K562 (cell line): Measurements from ENCODE around the gene HSPA1B. TPM values are rescaled to one million over a fixed set of nuclear protein-coding genes. Genes with fewer than 3 reads are reported as not detected.

ENCODE experiments used
- ATAC-seq: fragments of 200-7000 bp; cut with Tn5 transposase; 3 replicates; pipeline ENCODE4 v1.9.1; 2020; ENCODE audit warnings: moderate library complexity
- BruUV-seq: library from RNA; stranded (reverse); fragments of 400-500 nt; replicated peaks from 2 replicates; lab custom pipeline; 2021; lab: Mats Ljungman, UMichigan
- CTCF ChIA-PET: fragments of 300-600 bp; formaldehyde crosslinking; extraction: SDS; loops from one replicate; lab custom pipeline; 2021; ENCODE audit warnings: low intra/inter-chr PET ratio; lab: Yijun Ruan, JAX
- POLR2A ChIA-PET: fragments of 300-600, 350-650 bp; sonication (Branson Sonifier 250); formaldehyde crosslinking; extraction: SDS; loops from one replicate; lab custom pipeline; 2021; ENCODE audit warnings: antibody characterized with exemption, inconsistent platforms; lab: Yijun Ruan, JAX
- DNase-seq, 4 experiments: peaks; one replicate each; pipeline versions ENCODE4 v3.0.0 to v3.0.0-alpha.2; 2011 to 2018; ENCODE audit warnings: low spot score in 3 of 4, mixed read lengths in 3 of 4; ENCODE audit errors: extremely low read depth in 1 of 4
- FAIRE-seq: peaks from 2 replicates; lab custom pipeline; 2011; peaks lifted over from hg19 to GRCh38; lab: Jason Lieb, UNC
- H2AFZ ChIP-seq: 2 replicates; pipeline ENCODE4 v1.6.0; 2011; ENCODE audit warnings: low read depth, low read length, control low read depth, inconsistent platforms
- H3K27ac ChIP-seq: fragments of 200-600 bp; 3 replicates; pipeline ENCODE4 v1.8.0; 2011; ENCODE audit warnings: low read depth, mild to moderate bottlenecking, control low read depth, inconsistent platforms, low read length, moderate library complexity, mixed read lengths; ENCODE audit errors: extremely low read depth
- H3K27me3 ChIP-seq, 2 experiments: fragments of 300-600 bp in 1 of 2; 2 replicates in 1 of 2; 3 replicates in 1 of 2; pipeline versions ENCODE4 v1.6.0 to v1.8.0; 2011; ENCODE audit warnings: inconsistent platforms in 2 of 2, low read length in 2 of 2, mild to moderate bottlenecking in 1 of 2, mixed read lengths in 1 of 2, moderate library complexity in 1 of 2; ENCODE audit not compliant: control insufficient read depth in 2 of 2, insufficient read depth in 2 of 2
- H3K36me3 ChIP-seq: fragments of 300-600 bp; 3 replicates; pipeline ENCODE4 v1.8.0; 2011; ENCODE audit warnings: mild to moderate bottlenecking, low read length, inconsistent platforms; ENCODE audit not compliant: control insufficient read depth, insufficient read depth
- H3K4me1 ChIP-seq, 2 experiments: fragments of 200-600 bp in 1 of 2; replicated peaks in 1 of 2; 2 replicates in 1 of 2; 3 replicates in 1 of 2; pipeline versions ENCODE4 v1.5.1 to v1.8.0; 2011; ENCODE audit warnings: inconsistent platforms in 2 of 2, low read length in 2 of 2, mild to moderate bottlenecking in 1 of 2, mixed read lengths in 1 of 2, moderate library complexity in 1 of 2; ENCODE audit not compliant: control insufficient read depth in 2 of 2, insufficient read depth in 2 of 2
- H3K4me2 ChIP-seq: 2 replicates; pipeline ENCODE4 v1.6.1; 2011; ENCODE audit warnings: low read length, control low read depth, inconsistent platforms, mixed read lengths; ENCODE audit not compliant: insufficient read depth
- H3K4me3 ChIP-seq: fragments of 200-600 bp; sonication (generic), shearing (Covaris generic); 2 replicates; pipeline ENCODE4 v1.5.1; 2016; ENCODE audit warnings: control low read depth, inconsistent platforms
- H3K79me2 ChIP-seq: fragments of 200-600 bp; 3 replicates; pipeline ENCODE4 v1.8.0; 2011; ENCODE audit warnings: low read length, inconsistent platforms; ENCODE audit not compliant: control insufficient read depth, insufficient read depth
- H3K9ac ChIP-seq, 2 experiments: 2 replicates each; pipeline versions ENCODE4 v1.6.0 to v1.6.1; 2011; ENCODE audit warnings: low read depth in 2 of 2, low read length in 2 of 2, control low read depth in 1 of 2, inconsistent platforms in 1 of 2, mild to moderate bottlenecking in 1 of 2, mixed read lengths in 1 of 2; ENCODE audit not compliant: insufficient read depth in 1 of 2
- H3K9me1 ChIP-seq: one replicate; pipeline ENCODE4 v1.6.0; 2011; ENCODE audit warnings: inconsistent platforms, mild to moderate bottlenecking, low read length, moderate library complexity; ENCODE audit not compliant: control insufficient read depth, insufficient read depth
- H3K9me3 ChIP-seq: replicated peaks from 2 replicates; pipeline ENCODE4 v1.5.1; 2011; ENCODE audit warnings: low read depth, low read length, inconsistent platforms; ENCODE audit not compliant: control insufficient read depth, insufficient read depth
- H4K20me1 ChIP-seq: replicated peaks from 2 replicates; pipeline ENCODE4 v1.6.1; 2011; ENCODE audit warnings: low read length, inconsistent platforms, mixed read lengths; ENCODE audit not compliant: control insufficient read depth, insufficient read depth
- ELF4 ChIP-seq: fragments of 450-650 bp; formaldehyde crosslinking; IDR thresholded peaks from 2 replicates; pipeline ENCODE4 v1.4.0; 2022; ENCODE audit warnings: missing genetic modification characterization
- ETS2 ChIP-seq: IDR thresholded peaks from 2 replicates; pipeline ENCODE4 v1.6.1; 2016; ENCODE audit warnings: borderline replicate concordance, missing genetic modification characterization, mild to moderate bottlenecking, moderate library complexity, missing compliant biosample characterization; ENCODE audit not compliant: poor library complexity, severe bottlenecking
- FOXJ3 ChIP-seq: sonication (generic); formaldehyde crosslinking; IDR thresholded peaks from 2 replicates; pipeline ENCODE4 v1.4.0; 2020; ENCODE audit warnings: mild to moderate bottlenecking, missing genetic modification reagents
- KLF1 ChIP-seq: fragments of 450-650 bp; IDR thresholded peaks from 2 replicates; pipeline ENCODE4 v1.6.1; 2016; ENCODE audit warnings: missing genetic modification characterization, missing compliant biosample characterization
- MCM5 ChIP-seq: fragments of 450-650 bp; IDR thresholded peaks from 2 replicates; pipeline ENCODE4 v1.6.1; 2016; ENCODE audit warnings: low read depth
- NR4A1 ChIP-seq, 2 experiments: fragments of 250-450 bp in 1 of 2; fragments of 450-650 bp in 1 of 2; sonication (Bioruptor Pico) in 1 of 2; IDR thresholded peaks; 2 replicates each; pipeline versions ENCODE4 v1.4.0 to v1.6.1; 2016 to 2020; ENCODE audit warnings: mild to moderate bottlenecking in 2 of 2, missing compliant biosample characterization in 1 of 2, missing genetic modification characterization in 1 of 2, moderate library complexity in 1 of 2
- POLR3G ChIP-seq: IDR thresholded peaks from 2 replicates; pipeline ENCODE4 v1.6.1; 2011; ENCODE audit not compliant: insufficient read length, insufficient replicate concordance; ENCODE audit errors: extremely low read depth
- RBM17 ChIP-seq: fragments of 200-400 bp; formaldehyde crosslinking; IDR thresholded peaks from 2 replicates; pipeline ENCODE4 v1.6.1; 2017; ENCODE audit warnings: low read depth, mild to moderate bottlenecking, low read length, borderline replicate concordance
- TAF7 ChIP-seq: fragments of 450-650 bp; IDR thresholded peaks from 2 replicates; pipeline ENCODE4 v1.6.1; 2016; ENCODE audit warnings: missing genetic modification characterization, missing compliant biosample characterization
- ZNF12 ChIP-seq: sonication (generic); formaldehyde crosslinking; IDR thresholded peaks from 2 replicates; pipeline ENCODE4 v1.4.0; 2020; ENCODE audit warnings: mild to moderate bottlenecking, missing genetic modification reagents
- ZNF583 ChIP-seq: fragments of 250-450 bp; sonication (Bioruptor Pico); IDR thresholded peaks from 2 replicates; pipeline ENCODE4 v1.4.0; 2020
- ZNF584 ChIP-seq: fragments of 200-800 bp; sonication (Bioruptor generic); IDR thresholded peaks from 2 replicates; pipeline ENCODE4 v1.6.1; 2016; ENCODE audit warnings: low read depth, mild to moderate bottlenecking, missing genetic modification characterization, missing compliant biosample characterization
- WGBS: fragments of 100-300 bp; shearing (Covaris generic); methylation state at CpG from one replicate; pipeline ENCODE4 v1.1.6; 2016; ENCODE audit warnings: low coverage, mixed read lengths; ENCODE audit not compliant: insufficient coverage; ENCODE audit errors: missing lambda C conversion rate; 5-methylcytosine and 5-hydroxymethylcytosine counted together
- in situ Hi-C: fragments of 300-500 bp; cut with MboI; formaldehyde crosslinking; loops from 4 replicates; pipeline ENCODE4 v1.15.0; 2018; ENCODE audit warnings: inconsistent platforms, mixed read lengths
- intact Hi-C: fragments of 100-400 bp; cut with micrococcal nuclease; formaldehyde crosslinking; loops from 2 replicates; pipeline ENCODE4 v1.14.2; 2022
- polyA plus RNA-seq, 8 experiments: library from polyadenylated mRNA; depleted of rRNA in 4 of 8; stranded (reverse) in 5 of 8; unstranded in 3 of 8; fragments of >200 nt; fragmentation: Nextera tagmentation in 2 of 8; fragmentation: Illumina TruSeq in 1 of 8; extraction: Ambion mirVana in 2 of 8; extraction: Trizol in 1 of 8; gene quantifications; 2 replicates each; pipeline versions ENCODE4 v1.2.1 to v1.2.3, GENCODE V29; 2011 to 2014; ENCODE audit warnings: inconsistent platforms in 1 of 8, missing spikeins in 1 of 8
- total RNA-seq, 7 experiments: library from RNA; depleted of rRNA in 6 of 7; stranded (reverse); fragments of >200 nt in 6 of 7; fragmentation: Illumina TruSeq in 2 of 7; extraction: Trizol in 2 of 7; gene quantifications; 2 replicates each; pipeline versions ENCODE4 v1.2.1 to v1.2.3, GENCODE V29; 2011 to 2021; ENCODE audit warnings: low replicate concordance in 1 of 7
- TF ChIP-seq, protein P1 (sequence below), 3 experiments: IDR thresholded peaks in 2 of 3; conservative IDR thresholded peaks in 1 of 3; 2 replicates each; pipeline ENCODE4 v1.5.1; 2011 to 2012; ENCODE audit warnings: low read length in 3 of 3, mild to moderate bottlenecking in 3 of 3, control low read depth in 2 of 3, improper control_type of control experiment in 1 of 3, inconsistent platforms in 1 of 3, low read depth in 1 of 3, mixed read lengths in 1 of 3, moderate library complexity in 1 of 3; ENCODE audit not compliant: insufficient read depth in 2 of 3
- TF ChIP-seq, protein P2 (sequence below): sonication (generic); formaldehyde crosslinking; IDR thresholded peaks from 2 replicates; pipeline ENCODE4 v1.8.1; 2023; ENCODE audit warnings: missing genetic modification reagents, mild to moderate bottlenecking, borderline replicate concordance
- TF ChIP-seq, protein P3 (sequence below): sonication (generic); formaldehyde crosslinking; IDR thresholded peaks from 2 replicates; pipeline ENCODE4 v1.8.1; 2023; ENCODE audit warnings: mild to moderate bottlenecking, missing genetic modification reagents

HSPA1B gene
- total and polyA plus RNA-seq, 9 of the 15 experiments (the other 6 are each of a cell fraction or from before 2014, with no cell fraction given) = 0.27 to 227 (median 51.2) TPM

DNA sequence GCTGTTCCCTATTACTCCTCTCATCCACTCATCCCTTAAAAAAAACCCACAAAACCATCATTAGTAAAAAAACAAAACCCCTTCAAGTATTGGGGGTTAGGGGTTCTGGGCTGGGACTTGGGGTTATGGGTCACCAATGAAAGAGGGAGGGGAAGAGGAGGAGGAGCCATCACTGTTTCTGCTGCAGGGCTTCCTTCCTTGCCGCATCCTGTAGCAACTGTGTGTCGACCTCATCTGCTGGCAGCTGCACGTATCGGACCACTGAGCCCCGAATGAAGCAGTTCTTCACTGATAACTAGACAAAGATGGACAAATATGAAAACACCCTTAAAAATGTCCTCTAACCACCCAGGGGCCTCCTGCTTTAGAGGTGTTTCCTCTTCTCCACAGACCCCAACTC is 29.9 kb upstream of the HSPA1B start:
- FAIRE-seq = no peak
- H3K27me3 ChIP-seq = no peaks in the 10 kb centered on the region
- intact Hi-C loops = no loop called here
- peaks cover 40% of the 10 kb centered on the region for H3K79me2 ChIP-seq
- POLR2A ChIA-PET = interaction anchor here (0.6 to 4.3 kb wide), 9 partner anchors 9 to 238 kb away, joined by 3 to 58 read pairs (median 5); partner anchors contain the start of genes HSPA1A, HSPA1B, HSPA1L and LSM2
- no peak overlapping the region for H3K4me3 ChIP-seq
- H3K36me3 ChIP-seq = peaks cover 60% of the 10 kb centered on the region
- in situ Hi-C loops = no loop called here
- no peak overlapping the region for H3K27ac ChIP-seq
- no peak overlapping the region for H2AFZ ChIP-seq
- no peak for TF ChIP-seq ZNF583 (CRISPR knock-in tag)
- no peak for TF ChIP-seq ETS2
- no peak for TF ChIP-seq KLF1 (tag)
- TF ChIP-seq MCM5 = no peak
- TF ChIP-seq, protein P1, sequence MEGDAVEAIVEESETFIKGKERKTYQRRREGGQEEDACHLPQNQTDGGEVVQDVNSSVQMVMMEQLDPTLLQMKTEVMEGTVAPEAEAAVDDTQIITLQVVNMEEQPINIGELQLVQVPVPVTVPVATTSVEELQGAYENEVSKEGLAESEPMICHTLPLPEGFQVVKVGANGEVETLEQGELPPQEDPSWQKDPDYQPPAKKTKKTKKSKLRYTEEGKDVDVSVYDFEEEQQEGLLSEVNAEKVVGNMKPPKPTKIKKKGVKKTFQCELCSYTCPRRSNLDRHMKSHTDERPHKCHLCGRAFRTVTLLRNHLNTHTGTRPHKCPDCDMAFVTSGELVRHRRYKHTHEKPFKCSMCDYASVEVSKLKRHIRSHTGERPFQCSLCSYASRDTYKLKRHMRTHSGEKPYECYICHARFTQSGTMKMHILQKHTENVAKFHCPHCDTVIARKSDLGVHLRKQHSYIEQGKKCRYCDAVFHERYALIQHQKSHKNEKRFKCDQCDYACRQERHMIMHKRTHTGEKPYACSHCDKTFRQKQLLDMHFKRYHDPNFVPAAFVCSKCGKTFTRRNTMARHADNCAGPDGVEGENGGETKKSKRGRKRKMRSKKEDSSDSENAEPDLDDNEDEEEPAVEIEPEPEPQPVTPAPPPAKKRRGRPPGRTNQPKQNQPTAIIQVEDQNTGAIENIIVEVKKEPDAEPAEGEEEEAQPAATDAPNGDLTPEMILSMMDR (IDR thresholded peaks at IDR 0.05 in 2 of 3, conservative IDR thresholded peaks at IDR 0.05 in 1 of 3; ENCODE audit: insufficient read depth in 2 of 3, low read depth in 1 of 3, low read length in 3 of 3) = no peak
- no peak for TF ChIP-seq POLR3G
- TF ChIP-seq TAF7 (tag) = no peak
- no peak for TF ChIP-seq ELF4 (CRISPR knock-in tag)
- TF ChIP-seq RBM17 = no peak
- TF ChIP-seq FOXJ3 (CRISPR knock-in tag) = no peak
- no peak for TF ChIP-seq ZNF584
- TF ChIP-seq ZNF12 (CRISPR knock-in tag) = no peak
- TF ChIP-seq, protein P2, sequence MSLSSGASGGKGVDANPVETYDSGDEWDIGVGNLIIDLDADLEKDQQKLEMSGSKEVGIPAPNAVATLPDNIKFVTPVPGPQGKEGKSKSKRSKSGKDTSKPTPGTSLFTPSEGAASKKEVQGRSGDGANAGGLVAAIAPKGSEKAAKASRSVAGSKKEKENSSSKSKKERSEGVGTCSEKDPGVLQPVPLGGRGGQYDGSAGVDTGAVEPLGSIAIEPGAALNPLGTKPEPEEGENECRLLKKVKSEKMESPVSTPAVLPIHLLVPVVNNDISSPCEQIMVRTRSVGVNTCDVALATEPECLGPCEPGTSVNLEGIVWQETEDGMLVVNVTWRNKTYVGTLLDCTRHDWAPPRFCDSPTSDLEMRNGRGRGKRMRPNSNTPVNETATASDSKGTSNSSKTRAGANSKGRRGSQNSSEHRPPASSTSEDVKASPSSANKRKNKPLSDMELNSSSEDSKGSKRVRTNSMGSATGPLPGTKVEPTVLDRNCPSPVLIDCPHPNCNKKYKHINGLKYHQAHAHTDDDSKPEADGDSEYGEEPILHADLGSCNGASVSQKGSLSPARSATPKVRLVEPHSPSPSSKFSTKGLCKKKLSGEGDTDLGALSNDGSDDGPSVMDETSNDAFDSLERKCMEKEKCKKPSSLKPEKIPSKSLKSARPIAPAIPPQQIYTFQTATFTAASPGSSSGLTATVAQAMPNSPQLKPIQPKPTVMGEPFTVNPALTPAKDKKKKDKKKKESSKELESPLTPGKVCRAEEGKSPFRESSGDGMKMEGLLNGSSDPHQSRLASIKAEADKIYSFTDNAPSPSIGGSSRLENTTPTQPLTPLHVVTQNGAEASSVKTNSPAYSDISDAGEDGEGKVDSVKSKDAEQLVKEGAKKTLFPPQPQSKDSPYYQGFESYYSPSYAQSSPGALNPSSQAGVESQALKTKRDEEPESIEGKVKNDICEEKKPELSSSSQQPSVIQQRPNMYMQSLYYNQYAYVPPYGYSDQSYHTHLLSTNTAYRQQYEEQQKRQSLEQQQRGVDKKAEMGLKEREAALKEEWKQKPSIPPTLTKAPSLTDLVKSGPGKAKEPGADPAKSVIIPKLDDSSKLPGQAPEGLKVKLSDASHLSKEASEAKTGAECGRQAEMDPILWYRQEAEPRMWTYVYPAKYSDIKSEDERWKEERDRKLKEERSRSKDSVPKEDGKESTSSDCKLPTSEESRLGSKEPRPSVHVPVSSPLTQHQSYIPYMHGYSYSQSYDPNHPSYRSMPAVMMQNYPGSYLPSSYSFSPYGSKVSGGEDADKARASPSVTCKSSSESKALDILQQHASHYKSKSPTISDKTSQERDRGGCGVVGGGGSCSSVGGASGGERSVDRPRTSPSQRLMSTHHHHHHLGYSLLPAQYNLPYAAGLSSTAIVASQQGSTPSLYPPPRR = no peak
- TF ChIP-seq, protein P3, sequence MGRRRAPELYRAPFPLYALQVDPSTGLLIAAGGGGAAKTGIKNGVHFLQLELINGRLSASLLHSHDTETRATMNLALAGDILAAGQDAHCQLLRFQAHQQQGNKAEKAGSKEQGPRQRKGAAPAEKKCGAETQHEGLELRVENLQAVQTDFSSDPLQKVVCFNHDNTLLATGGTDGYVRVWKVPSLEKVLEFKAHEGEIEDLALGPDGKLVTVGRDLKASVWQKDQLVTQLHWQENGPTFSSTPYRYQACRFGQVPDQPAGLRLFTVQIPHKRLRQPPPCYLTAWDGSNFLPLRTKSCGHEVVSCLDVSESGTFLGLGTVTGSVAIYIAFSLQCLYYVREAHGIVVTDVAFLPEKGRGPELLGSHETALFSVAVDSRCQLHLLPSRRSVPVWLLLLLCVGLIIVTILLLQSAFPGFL (CRISPR knock-in tag) = no peak
- no peak for TF ChIP-seq NR4A1 (CRISPR knock-in tag; IDR thresholded peaks at IDR 0.05)
- no peak for TF ChIP-seq NR4A1 (tag; IDR thresholded peaks at IDR 0.05)
- BruUV-seq = no TSS peak
- peaks cover 14 to 33% of the 10 kb centered on the region in 2 experiments; a peak in 4 of 5 replicates for H3K4me1 ChIP-seq
- DNase-seq = peak in 1 of 4 experiments; percentile 10
- no peaks in the 10 kb centered on the region for H3K9me3 ChIP-seq
- CTCF ChIA-PET = no interaction called here
- H3K9ac ChIP-seq = no peak overlapping the region
- H3K4me2 ChIP-seq = no peak overlapping the region
- no peak for ATAC-seq
- H4K20me1 ChIP-seq = no peaks in the 10 kb centered on the region
- WGBS = 74% methylated on average over 5 of the region's 5 CpGs
- no peaks in the 10 kb centered on the region for H3K9me1 ChIP-seq
